Testis (tissue), 3 donors: ENCODE results near the gene SLC16A1. TPM values are rescaled to one million over a fixed set of nuclear protein-coding genes. Genes with fewer than 3 reads are reported as not detected.

ENCODE experiments used
- DNase-seq: peaks from one replicate; pipeline ENCODE4 v3.0.0-alpha.2; 2019
- H3K27ac ChIP-seq, 2 donors: fragments of 200-600 bp; sonication (generic); one replicate each; pipeline ENCODE4 v1.5.1; 2019
- H3K27me3 ChIP-seq: fragments of 200-600 bp; sonication (generic); one replicate; pipeline ENCODE4 v1.5.1; 2019
- H3K36me3 ChIP-seq: fragments of 200-600 bp; sonication (generic); one replicate; pipeline ENCODE4 v1.5.1; 2017; ENCODE audit warnings: low read depth; ENCODE audit errors: missing control alignments
- H3K4me1 ChIP-seq: fragments of 200-600 bp; sonication (generic); one replicate; pipeline ENCODE4 v1.5.1; 2019
- H3K4me3 ChIP-seq, 2 donors: fragments of 200-600 bp; sonication (generic); one replicate each; pipeline ENCODE4 v1.5.1; 2017 to 2019
- H3K9me3 ChIP-seq: fragments of 200-600 bp; sonication (generic); one replicate; pipeline ENCODE4 v1.5.1; 2017
- CTCF ChIP-seq, 3 experiments: fragments of 450-650 bp in 2 of 3; fragments of 200-600 bp in 1 of 3; sonication (generic) in 1 of 3; IDR thresholded peaks; one replicate each; pipeline ENCODE4 v1.5.1; 2016 to 2019; ENCODE audit warnings: antibody characterized with exemption in 3 of 3, mild to moderate bottlenecking in 2 of 3, moderate library complexity in 1 of 3
- POLR2A ChIP-seq: fragments of 450-650 bp; IDR thresholded peaks from one replicate; pipeline ENCODE4 v1.6.1; 2017; ENCODE audit warnings: antibody characterized with exemption, mild to moderate bottlenecking, moderate library complexity
- WGBS, 2 donors: methylation state at CpG; one replicate each; pipeline ENCODE4 v1.1.5; 2018; 5-methylcytosine and 5-hydroxymethylcytosine counted together
- intact Hi-C: fragments of 100-400 bp; cut with DNase I; formaldehyde crosslinking; loops from one replicate; pipeline ENCODE4 v1.15.1; 2023; ENCODE audit warnings: low total_unique reads
- polyA plus RNA-seq: library from polyadenylated mRNA; stranded (reverse); fragments of 350-450 nt; fragmentation: Illumina TruSeq; extraction: RNeasy Lipid Tissue Mini Kit (QIAGEN cat#74804); gene quantifications from one replicate; pipeline ENCODE4 v1.2.3, GENCODE V29; 2014; ENCODE audit warnings: low read depth, low replicate concordance; ENCODE audit not compliant: insufficient read depth
- total RNA-seq, 2 donors: library from RNA; depleted of rRNA; stranded (reverse); fragments of >200 nt; gene quantifications; one replicate each; pipeline ENCODE4 v1.2.3, GENCODE V29; 2016

The SLC16A1 gene
- total and polyA plus RNA-seq, 3 donors from 2014 or later = 70.3 to 130 (median 102) TPM

GRCh38 chr1:112925015-112925414, 31.0 kb downstream of the SLC16A1 start:
- DNase-seq = no peak
- Histone ChIP-seq H3K27me3 (no peaks in the 10 kb centered on the region), H3K27ac (no peak overlapping the region), H3K4me1 (no peaks in the 10 kb centered on the region), H3K36me3 (no peaks in the 10 kb centered on the region), H3K4me3 (no peak overlapping the region), H3K9me3 (no peaks in the 10 kb centered on the region)
- TF ChIP-seq POLR2A (no peak), CTCF (IDR thresholded peaks at IDR 0.05) (no peak)
- WGBS, 2 donors = 73 to 75% methylated on average over 3 of the region's 3 CpGs
- intact Hi-C loops = no loop called here

- H3K27ac ChIP-seq = no peak overlapping the region
- H3K9me3 ChIP-seq = no peaks in the 10 kb centered on the region
- no peak overlapping the region for H3K4me3 ChIP-seq
- H3K36me3 ChIP-seq = no peaks in the 10 kb centered on the region
- TF ChIP-seq CTCF (IDR thresholded peaks at IDR 0.05) (no peak), POLR2A (no peak)
- no peaks in the 10 kb centered on the region for H3K4me1 ChIP-seq
- no peak for DNase-seq
- intact Hi-C loops = no loop called here
- WGBS, 2 donors = 95 to 97% methylated on average over 10 to 12 of the region's 12 CpGs
- no peaks in the 10 kb centered on the region for H3K27me3 ChIP-seq
Observed at GRCh38 chr1:112923959-112924349, 32.0 kb downstream of the SLC16A1 start.

GRCh38 chr1:112923234-112923958, 32.6 kb downstream of the SLC16A1 start:
- Histone ChIP-seq H3K27me3 (no peaks in the 10 kb centered on the region), H3K36me3 (no peaks in the 10 kb centered on the region), H3K27ac (no peak overlapping the region), H3K9me3 (no peaks in the 10 kb centered on the region), H3K4me3 (no peak overlapping the region), H3K4me1 (no peaks in the 10 kb centered on the region)
- intact Hi-C loops = no loop called here
- TF ChIP-seq CTCF (IDR thresholded peaks at IDR 0.05) (no peak), POLR2A (no peak)
- no peak for DNase-seq
- 86 to 96% methylated on average over 1 to 25 of the region's 25 CpGs for WGBS, 2 donors

- Histone ChIP-seq H3K4me3 (no peak overlapping the region), H3K36me3 (no peaks in the 10 kb centered on the region), H3K27ac (no peak overlapping the region), H3K27me3 (no peaks in the 10 kb centered on the region), H3K9me3 (no peaks in the 10 kb centered on the region), H3K4me1 (no peaks in the 10 kb centered on the region)
- TF ChIP-seq CTCF (IDR thresholded peaks at IDR 0.05) (no peak), POLR2A (no peak)
- DNase-seq = no peak
- 84 to 95% methylated on average over 5 of the region's 5 CpGs for WGBS, 2 donors
- intact Hi-C loops = no loop called here
Observed at GRCh38 chr1:112911506-112912220, 44.3 kb downstream of the SLC16A1 start.
